HepG2 (cell line): ENCODE measurements around the gene ECE2.

Source experiments
- HNF4A ChIP-seq: sonication (generic); formaldehyde crosslinking; IDR thresholded peaks from 2 replicates; pipeline ENCODE4 v1.4.0; 2020; ENCODE audit warnings: missing genetic modification reagents
- MED1 ChIP-seq: sonication (generic); formaldehyde crosslinking; IDR thresholded peaks from 2 replicates; pipeline ENCODE4 v1.4.0; 2020; ENCODE audit warnings: missing genetic modification reagents
- MXD4 ChIP-seq: IDR thresholded peaks from 2 replicates; pipeline ENCODE4 v1.6.1; 2016; ENCODE audit warnings: mild to moderate bottlenecking, missing biosample characterization, missing genetic modification reagents
- NR2C2 ChIP-seq: sonication (generic); formaldehyde crosslinking; IDR thresholded peaks from 2 replicates; pipeline ENCODE4 v1.4.0; 2020; ENCODE audit warnings: missing genetic modification reagents, mild to moderate bottlenecking, moderate library complexity, borderline replicate concordance
- PAWR ChIP-seq: sonication (generic); formaldehyde crosslinking; IDR thresholded peaks from 2 replicates; pipeline ENCODE4 v1.4.0; 2020; ENCODE audit warnings: missing genetic modification reagents, mild to moderate bottlenecking, borderline replicate concordance
- PRPF4 ChIP-seq: fragments of 200-400 bp; formaldehyde crosslinking; IDR thresholded peaks from 2 replicates; pipeline ENCODE4 v1.6.1; 2016; ENCODE audit warnings: low read length, low read depth; ENCODE audit not compliant: poor library complexity, severe bottlenecking
- RFX5 ChIP-seq: IDR thresholded peaks from 2 replicates; pipeline ENCODE4 v1.6.1; 2011; ENCODE audit warnings: low read depth, low read length, improper control_type of control experiment
- TAF1 ChIP-seq: sonication (generic); formaldehyde crosslinking; IDR thresholded peaks from 2 replicates; pipeline ENCODE4 v1.4.0; 2020; ENCODE audit warnings: missing genetic modification reagents
- TF ChIP-seq, protein P1 (sequence below): sonication (generic); formaldehyde crosslinking; IDR thresholded peaks from 2 replicates; pipeline ENCODE4 v1.5.0; 2020; ENCODE audit warnings: missing genetic modification reagents
- TF ChIP-seq, protein P2 (sequence below): sonication (generic); formaldehyde crosslinking; IDR thresholded peaks from 2 replicates; pipeline ENCODE4 v1.5.0; 2020; ENCODE audit warnings: mild to moderate bottlenecking, missing genetic modification reagents, moderate library complexity

DNA sequence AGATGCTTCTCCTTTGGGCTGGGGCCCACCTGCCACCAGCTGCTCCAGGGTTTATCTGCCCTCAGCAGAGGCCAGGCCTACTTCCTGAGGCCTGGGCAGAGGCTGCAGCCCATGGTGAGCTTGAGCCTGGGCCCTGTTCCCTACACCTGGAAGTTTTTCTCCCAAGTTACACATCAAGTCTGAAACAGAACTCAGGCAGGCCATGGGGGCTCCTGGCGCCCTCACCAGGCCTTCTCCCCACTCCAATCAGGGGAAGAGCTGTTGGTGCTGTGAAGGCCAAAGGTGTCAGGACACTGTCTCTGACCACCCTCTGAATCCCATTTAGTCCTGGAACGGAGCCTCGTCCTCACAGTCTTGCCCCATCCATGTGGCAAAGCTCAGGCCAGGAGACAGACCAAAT is 39.2 kb upstream of the ECE2 start:
- no peak for TF ChIP-seq MED1
- TF ChIP-seq MXD4 (CRISPR knock-in tag): no peak
- no peak for TF ChIP-seq PRPF4
- TF ChIP-seq, protein P1, sequence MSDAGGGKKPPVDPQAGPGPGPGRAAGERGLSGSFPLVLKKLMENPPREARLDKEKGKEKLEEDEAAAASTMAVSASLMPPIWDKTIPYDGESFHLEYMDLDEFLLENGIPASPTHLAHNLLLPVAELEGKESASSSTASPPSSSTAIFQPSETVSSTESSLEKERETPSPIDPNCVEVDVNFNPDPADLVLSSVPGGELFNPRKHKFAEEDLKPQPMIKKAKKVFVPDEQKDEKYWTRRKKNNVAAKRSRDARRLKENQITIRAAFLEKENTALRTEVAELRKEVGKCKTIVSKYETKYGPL (CRISPR knock-in tag): no peak
- no peak for TF ChIP-seq TAF1
- TF ChIP-seq PAWR: no peak
- TF ChIP-seq, protein P2, sequence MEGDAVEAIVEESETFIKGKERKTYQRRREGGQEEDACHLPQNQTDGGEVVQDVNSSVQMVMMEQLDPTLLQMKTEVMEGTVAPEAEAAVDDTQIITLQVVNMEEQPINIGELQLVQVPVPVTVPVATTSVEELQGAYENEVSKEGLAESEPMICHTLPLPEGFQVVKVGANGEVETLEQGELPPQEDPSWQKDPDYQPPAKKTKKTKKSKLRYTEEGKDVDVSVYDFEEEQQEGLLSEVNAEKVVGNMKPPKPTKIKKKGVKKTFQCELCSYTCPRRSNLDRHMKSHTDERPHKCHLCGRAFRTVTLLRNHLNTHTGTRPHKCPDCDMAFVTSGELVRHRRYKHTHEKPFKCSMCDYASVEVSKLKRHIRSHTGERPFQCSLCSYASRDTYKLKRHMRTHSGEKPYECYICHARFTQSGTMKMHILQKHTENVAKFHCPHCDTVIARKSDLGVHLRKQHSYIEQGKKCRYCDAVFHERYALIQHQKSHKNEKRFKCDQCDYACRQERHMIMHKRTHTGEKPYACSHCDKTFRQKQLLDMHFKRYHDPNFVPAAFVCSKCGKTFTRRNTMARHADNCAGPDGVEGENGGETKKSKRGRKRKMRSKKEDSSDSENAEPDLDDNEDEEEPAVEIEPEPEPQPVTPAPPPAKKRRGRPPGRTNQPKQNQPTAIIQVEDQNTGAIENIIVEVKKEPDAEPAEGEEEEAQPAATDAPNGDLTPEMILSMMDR (CRISPR knock-in tag): no peak
- TF ChIP-seq HNF4A (CRISPR knock-in tag): no peak
- no peak for TF ChIP-seq NR2C2 (CRISPR knock-in tag)
- no peak for TF ChIP-seq RFX5
